ENCODE data around the gene TTC9C. TPM values are rescaled to one million over a fixed set of nuclear protein-coding genes. Genes with fewer than 3 reads are reported as not detected.
"Not testable (repeated sequence)": the region's sequence is repeated elsewhere in the genome, so short reads cannot be mapped to it uniquely, and the experiment has no call there.

TTC9C gene
- total RNA-seq, 1 donor from 2014 or later, result 24.3 TPM

DNA sequence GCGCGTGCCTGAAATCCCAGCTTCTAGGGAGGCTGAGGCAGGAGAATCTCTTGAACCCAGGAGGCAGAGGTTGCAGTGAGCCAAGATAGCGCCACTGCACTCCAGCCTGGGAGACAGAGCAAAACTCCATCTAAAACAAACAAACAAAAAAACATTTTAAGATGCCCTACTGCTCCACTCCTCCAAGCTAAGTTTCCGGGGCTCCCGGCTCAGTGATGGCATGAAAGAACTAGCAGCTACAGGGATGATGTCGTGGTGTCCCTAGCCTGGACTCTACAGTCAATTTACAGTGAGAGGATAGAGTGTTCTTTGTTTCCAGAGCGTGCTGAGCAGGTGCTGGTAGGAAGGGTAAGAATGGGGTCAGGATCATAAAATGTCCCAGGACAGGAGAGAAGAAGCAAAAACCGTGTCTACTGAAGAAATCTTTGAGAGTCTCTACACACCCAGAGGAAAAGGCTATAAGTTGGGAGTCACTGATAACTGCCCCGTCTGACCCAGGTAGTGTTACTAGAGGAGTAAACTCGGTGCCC is 26.9 kb downstream of the TTC9C start:
- no peaks in the 10 kb centered on the region for H3K27me3 ChIP-seq (ENCODE audit: low read depth)
- no peak overlapping the region for H3K4me3 ChIP-seq
- H3K9me3 ChIP-seq, result no peaks in the 10 kb centered on the region
- peaks cover 28% of the 10 kb centered on the region for H3K4me1 ChIP-seq
- no peak overlapping the region for H3K27ac ChIP-seq
- DNase-seq, result no peak
- ATAC-seq, result no peak
- intact Hi-C loops (cut with DNase I), result no loop called here
- TF ChIP-seq CTCF (IDR thresholded peaks at IDR 0.05), result no peak
- H3K36me3 ChIP-seq, result peaks cover 11% of the 10 kb centered on the region

DNA sequence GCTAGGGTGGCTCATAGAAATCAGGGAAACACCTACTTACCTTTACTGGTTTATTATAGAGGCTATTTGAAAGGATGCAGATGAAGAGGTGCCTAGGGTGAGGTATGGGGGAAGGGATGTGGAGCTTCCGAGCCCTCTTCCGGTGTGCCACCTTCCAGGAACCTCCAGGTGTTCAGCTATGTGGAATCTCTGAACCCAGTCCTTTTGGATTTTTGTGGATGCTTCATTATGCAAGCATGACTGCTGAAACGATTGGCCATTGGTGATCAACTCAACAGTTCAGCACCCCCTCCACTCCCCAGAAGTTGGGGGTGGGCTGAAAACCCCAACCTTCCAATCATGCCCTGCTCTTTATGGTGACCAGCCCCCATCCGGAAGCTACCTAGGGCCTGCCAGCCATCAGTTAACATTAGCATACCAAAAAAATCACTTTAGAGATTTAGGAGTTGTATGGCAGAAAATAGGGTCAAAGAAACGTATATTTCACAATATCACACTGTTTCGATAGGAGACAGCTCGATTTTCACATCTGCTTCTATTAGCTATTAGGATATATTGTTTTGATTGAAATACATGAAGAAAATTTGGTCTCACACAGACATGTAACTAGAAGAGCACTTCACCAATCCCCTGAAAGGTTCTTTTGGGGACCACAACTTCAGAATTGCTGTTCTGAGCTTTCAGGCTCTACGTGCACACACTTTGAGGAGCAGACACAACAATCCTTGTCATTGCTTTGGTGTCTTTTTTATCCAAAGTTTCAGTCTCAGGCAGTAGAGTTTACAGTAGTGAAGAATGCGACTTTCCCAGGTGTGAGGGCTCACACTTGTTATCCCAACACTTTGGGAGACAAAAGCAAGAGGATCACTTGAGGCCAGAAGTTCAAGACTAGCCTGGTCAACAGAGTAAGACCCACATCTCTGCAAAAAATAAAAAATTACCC is 29.8 kb downstream of the TTC9C start:
- Histone ChIP-seq H3K27me3 (ENCODE audit: low read depth) (no peaks in the 10 kb centered on the region), H3K9me3 (no peaks in the 10 kb centered on the region), H3K27ac (no peak overlapping the region), H3K36me3 (no peaks in the 10 kb centered on the region), H3K4me1 (peaks cover 22% of the 10 kb centered on the region), H3K4me3 (no peak overlapping the region)
- DNase-seq (no peak), ATAC-seq (no peak)
- intact Hi-C loops (cut with DNase I), result no loop called here
- no peak for TF ChIP-seq CTCF (IDR thresholded peaks at IDR 0.05)

GRCh38 chr11:62760867-62761227 is 32.6 kb downstream of the TTC9C start:
- intact Hi-C loops (cut with DNase I); H3K9me3 ChIP-seq; ATAC-seq; H3K27me3 ChIP-seq (ENCODE audit: low read depth): not testable (repeated sequence)
- peaks cover 14% of the 10 kb centered on the region for H3K36me3 ChIP-seq
- DNase-seq, result peak; percentile 50
- H3K4me1 ChIP-seq, result peaks cover 12% of the 10 kb centered on the region
- H3K4me3 ChIP-seq, result peak overlapping the region; percentile 79
- peak overlapping the region; percentile 85 for H3K27ac ChIP-seq

DNA sequence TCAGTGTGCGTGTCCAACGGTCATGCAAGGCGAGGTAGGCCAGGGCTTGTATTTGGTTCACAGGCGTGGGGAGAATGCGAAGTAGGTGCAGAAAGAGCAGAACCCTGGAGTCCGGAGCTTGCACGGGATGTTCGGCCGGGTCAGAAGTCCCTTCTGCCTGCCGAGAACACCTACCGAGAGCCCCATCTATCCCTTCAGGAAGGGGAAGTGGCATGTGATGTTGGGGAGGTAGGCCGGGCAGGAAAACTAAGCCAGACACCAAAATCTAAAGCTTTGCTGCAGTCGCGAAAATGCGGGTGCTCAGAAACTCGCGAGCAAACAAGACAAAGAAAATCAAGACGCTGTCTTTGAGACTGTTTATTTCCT is 42.5 kb downstream of the TTC9C start:
- H3K36me3 ChIP-seq, result peaks cover 30% of the 10 kb centered on the region
- intact Hi-C loops (cut with DNase I), result no loop called here
- peaks cover 18% of the 10 kb centered on the region for H3K4me1 ChIP-seq
- no peaks in the 10 kb centered on the region for H3K9me3 ChIP-seq
- H3K4me3 ChIP-seq, result peak overlapping the region; percentile 80
- H3K27me3 ChIP-seq (ENCODE audit: low read depth), result no peaks in the 10 kb centered on the region
- TF ChIP-seq CTCF (IDR thresholded peaks at IDR 0.05), result no peak
- peak overlapping the region; percentile 93 for H3K27ac ChIP-seq
- DNase-seq, result no peak
- peak; percentile 8 to 16 for ATAC-seq

DNA sequence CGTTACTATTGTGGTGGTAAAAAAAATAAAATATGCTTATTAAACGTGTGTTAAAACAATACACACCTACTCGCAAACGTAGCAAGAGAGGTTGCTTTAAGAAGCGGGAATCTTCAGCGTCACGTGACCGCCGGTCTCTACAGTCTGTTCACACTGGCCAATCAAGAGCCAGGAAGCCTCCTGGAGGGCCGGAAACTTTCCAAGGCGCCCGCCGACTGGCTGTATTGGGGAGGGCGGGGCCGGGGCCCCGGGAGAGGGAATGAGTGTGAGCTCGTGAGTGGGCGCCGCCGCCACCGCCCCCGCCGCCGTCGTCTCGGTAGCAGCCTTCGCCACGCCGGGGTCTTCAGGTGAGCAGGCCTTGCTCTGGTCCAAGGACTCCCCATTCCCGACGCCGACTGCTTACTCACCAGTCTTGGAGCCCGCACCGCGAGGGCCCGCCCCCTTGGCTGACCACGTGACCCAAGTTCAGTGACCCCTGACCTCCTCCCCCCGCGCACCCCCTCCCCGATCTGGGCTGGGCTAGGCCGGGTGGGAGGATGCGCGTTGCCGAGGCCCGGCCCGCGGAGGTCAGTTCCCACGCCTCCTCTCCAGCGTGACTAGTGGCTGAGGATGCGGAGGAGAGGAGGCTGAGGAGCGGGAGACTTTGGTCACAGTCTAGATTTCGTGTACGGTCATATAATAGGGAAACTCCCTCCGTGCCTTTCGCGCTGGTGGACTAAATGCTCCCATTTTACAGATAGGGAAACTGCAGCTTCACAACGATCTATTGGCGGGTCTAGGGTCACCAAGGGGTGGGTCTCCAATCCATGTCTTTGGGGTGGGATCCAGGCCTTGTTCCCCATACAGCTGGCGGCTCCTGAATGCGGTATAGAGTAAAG is 43.1 kb downstream of the TTC9C start, which contains the start of gene TAF6L:
Gene TAF6L, plus strand, starts transcription at position 253 of the 878 bp plus-strand sequence. CDS start 4,388 bp downstream, outside the sequence.
- H3K9me3 ChIP-seq, result no peaks in the 10 kb centered on the region
- H3K4me1 ChIP-seq, result peaks cover 18% of the 10 kb centered on the region
- ATAC-seq (peak; percentile 98 to 99), DNase-seq (peak; percentile 99)
- no peak for TF ChIP-seq CTCF (IDR thresholded peaks at IDR 0.05)
- peaks cover 30% of the 10 kb centered on the region for H3K36me3 ChIP-seq
- no peaks in the 10 kb centered on the region for H3K27me3 ChIP-seq (ENCODE audit: low read depth)
- intact Hi-C loops (cut with DNase I), result no loop called here
- peak within 1 kb of the TSS; percentile 80 for H3K4me3 ChIP-seq
- H3K27ac ChIP-seq, result peak within 1 kb of the TSS; percentile 93

All from lower lobe of right lung (tissue), 2 donors.